Endodermal cell (in vitro differentiated cells): ENCODE measurements around the gene CLCN4. TPM values are rescaled to one million over a fixed set of nuclear protein-coding genes. Genes with fewer than 3 reads are reported as not detected.

Experiments used
- DNase-seq: peaks from one replicate; pipeline ENCODE4 v3.0.0-alpha.2; 2017
- H3K27ac ChIP-seq: 2 replicates; pipeline ENCODE4 v1.5.1; 2013; ENCODE audit warnings: mild to moderate bottlenecking, low read depth, low read length, moderate library complexity
- H3K27me3 ChIP-seq: 2 replicates; pipeline ENCODE4 v1.6.1; 2013; ENCODE audit warnings: mild to moderate bottlenecking, low read length, moderate library complexity; ENCODE audit not compliant: insufficient read depth, control insufficient read depth, poor library complexity, severe bottlenecking
- H3K36me3 ChIP-seq: 2 replicates; pipeline ENCODE4 v1.7.0; 2013; ENCODE audit warnings: mild to moderate bottlenecking, low read length, moderate library complexity; ENCODE audit not compliant: control insufficient read depth, insufficient read depth
- H3K4me1 ChIP-seq: one replicate; pipeline ENCODE4 v1.7.0; 2013; ENCODE audit warnings: low read length; ENCODE audit not compliant: control insufficient read depth, insufficient read depth
- H3K4me3 ChIP-seq: 2 replicates; pipeline ENCODE4 v1.5.1; 2013; ENCODE audit warnings: mild to moderate bottlenecking, low read length, moderate library complexity
- H3K9ac ChIP-seq: 2 replicates; pipeline ENCODE4 v1.6.1; 2013; ENCODE audit warnings: mild to moderate bottlenecking, low read length, moderate library complexity; ENCODE audit not compliant: poor library complexity, severe bottlenecking; ENCODE audit errors: extremely low read depth
- H3K9me3 ChIP-seq: 2 replicates; pipeline ENCODE4 v1.6.1; 2013; ENCODE audit warnings: mild to moderate bottlenecking, low read length, moderate library complexity; ENCODE audit not compliant: control insufficient read depth
- H3K27ac Mint-ChIP-seq: 2 replicates; pipeline ENCODE4 v1.8.0; 2020; ENCODE audit warnings: mixed read lengths
- H3K27me3 Mint-ChIP-seq: 2 replicates; pipeline ENCODE4 v1.8.0; 2021; ENCODE audit warnings: mild to moderate bottlenecking, mixed read lengths; ENCODE audit not compliant: insufficient read depth
- H3K36me3 Mint-ChIP-seq: 2 replicates; pipeline ENCODE4 v1.8.0; 2020; ENCODE audit warnings: low read depth, mixed read lengths
- H3K4me1 Mint-ChIP-seq: 2 replicates; pipeline ENCODE4 v1.8.0; 2020; ENCODE audit warnings: mixed read lengths
- H3K4me3 Mint-ChIP-seq: 2 replicates; pipeline ENCODE4 v1.8.0; 2020; ENCODE audit warnings: mild to moderate bottlenecking, moderate library complexity, mixed read lengths
- H3K9me3 Mint-ChIP-seq: 2 replicates; pipeline ENCODE4 v1.8.0; 2020; ENCODE audit warnings: mild to moderate bottlenecking, mixed read lengths
- CTCF ChIP-seq: fragments of 200-600 bp; sonication (generic); conservative IDR thresholded peaks from 2 replicates; pipeline ENCODE4 v1.5.0; 2021; ENCODE audit warnings: antibody characterized with exemption, mild to moderate bottlenecking
- WGBS, 2 experiments: methylation state at CpG; one replicate each; pipeline versions ENCODE4 v1.1.5 to v1.1.7; 2013; ENCODE audit warnings: missing lambda C conversion rate in 2 of 2, mixed read lengths in 1 of 2; ENCODE audit not compliant: insufficient coverage in 1 of 2, insufficient read length in 1 of 2; 5-methylcytosine and 5-hydroxymethylcytosine counted together
- total RNA-seq, 2 donors: library from RNA; stranded (reverse); fragmentation: NEBNext Ultra II Directional in 1 of 2; extraction: Animal tissue kit (Norgen Biotek cat#: 25700) in 1 of 2; gene quantifications; 2 replicates in 1 of 2; 3 replicates in 1 of 2; pipeline ENCODE4 v1.2.1, GENCODE V29; 2021

Gene CLCN4
- total RNA-seq, 2 donors from 2014 or later, result 3.7 to 4.4 TPM

- H3K27me3 Mint-ChIP-seq, result no peaks in the 10 kb centered on the region
Observed at GRCh38 chrX:10109695-10110094, 47.1 kb upstream of the CLCN4 start.

GRCh38 chrX:10110316-10110935 lies 46.3 kb upstream of the CLCN4 start:
- Histone ChIP-seq H3K27ac (no peak overlapping the region), H3K4me1 (no peaks in the 10 kb centered on the region), H3K9ac (no peak overlapping the region), H3K27me3 (no peaks in the 10 kb centered on the region), H3K36me3 (no peaks in the 10 kb centered on the region), H3K9me3 (no peaks in the 10 kb centered on the region), H3K4me3 (no peak overlapping the region)
- TF ChIP-seq CTCF, result no peak
- no peaks in the 10 kb centered on the region for H3K4me1 Mint-ChIP-seq
- peaks cover 22% of the 10 kb centered on the region for H3K36me3 Mint-ChIP-seq
- no peak overlapping the region for H3K27ac Mint-ChIP-seq
- no peaks in the 10 kb centered on the region for H3K27me3 Mint-ChIP-seq
- DNase-seq, result no peak
- WGBS, 2 experiments, result 90 to 93% methylated on average over 4 to 16 of the region's 16 CpGs
- peaks cover 50% of the 10 kb centered on the region for H3K9me3 Mint-ChIP-seq
- no peak overlapping the region for H3K4me3 Mint-ChIP-seq

More at GRCh38 chrX:10109695-10110094, 47.1 kb upstream of the CLCN4 start:
- H3K4me3 ChIP-seq, result no peak overlapping the region
- Mint-ChIP-seq H3K9me3 (peaks cover 47% of the 10 kb centered on the region), H3K4me1 (no peaks in the 10 kb centered on the region), H3K4me3 (no peak overlapping the region), H3K36me3 (peaks cover 24% of the 10 kb centered on the region), H3K27ac (no peak overlapping the region)
- no peaks in the 10 kb centered on the region for H3K27me3 ChIP-seq
- no peak overlapping the region for H3K9ac ChIP-seq
- no peak for TF ChIP-seq CTCF
- 91 to 96% methylated on average over 12 to 27 of the region's 27 CpGs for WGBS, 2 experiments
- no peak for DNase-seq
- H3K27ac ChIP-seq, result no peak overlapping the region
- H3K4me1 ChIP-seq, result no peaks in the 10 kb centered on the region
- H3K9me3 ChIP-seq, result no peaks in the 10 kb centered on the region
- no peaks in the 10 kb centered on the region for H3K36me3 ChIP-seq

- no peaks in the 10 kb centered on the region for H3K36me3 ChIP-seq
- no peak overlapping the region for H3K27ac Mint-ChIP-seq
- no peaks in the 10 kb centered on the region for H3K4me1 Mint-ChIP-seq
- no peaks in the 10 kb centered on the region for H3K9me3 ChIP-seq
- H3K27ac ChIP-seq, result no peak overlapping the region
- H3K4me3 ChIP-seq, result no peak overlapping the region
- peaks cover 49% of the 10 kb centered on the region for H3K9me3 Mint-ChIP-seq
- no peak for DNase-seq
- no peaks in the 10 kb centered on the region for H3K27me3 ChIP-seq
- H3K4me1 ChIP-seq, result no peaks in the 10 kb centered on the region
- 92 to 100% methylated on average over 1 to 8 of the region's 10 CpGs for WGBS, 2 experiments
- peaks cover 21% of the 10 kb centered on the region for H3K36me3 Mint-ChIP-seq
- no peak overlapping the region for H3K4me3 Mint-ChIP-seq
- no peak overlapping the region for H3K9ac ChIP-seq
- H3K27me3 Mint-ChIP-seq, result no peaks in the 10 kb centered on the region
- TF ChIP-seq CTCF, result no peak
Observed at GRCh38 chrX:10110984-10111363, 45.8 kb upstream of the CLCN4 start.
